ENCODE measurements around the gene CWC15.
"Not testable (repeated sequence)": the region's sequence is repeated elsewhere in the genome, so short reads cannot be mapped to it uniquely, and the experiment has no call there.

Gene CWC15

DNA sequence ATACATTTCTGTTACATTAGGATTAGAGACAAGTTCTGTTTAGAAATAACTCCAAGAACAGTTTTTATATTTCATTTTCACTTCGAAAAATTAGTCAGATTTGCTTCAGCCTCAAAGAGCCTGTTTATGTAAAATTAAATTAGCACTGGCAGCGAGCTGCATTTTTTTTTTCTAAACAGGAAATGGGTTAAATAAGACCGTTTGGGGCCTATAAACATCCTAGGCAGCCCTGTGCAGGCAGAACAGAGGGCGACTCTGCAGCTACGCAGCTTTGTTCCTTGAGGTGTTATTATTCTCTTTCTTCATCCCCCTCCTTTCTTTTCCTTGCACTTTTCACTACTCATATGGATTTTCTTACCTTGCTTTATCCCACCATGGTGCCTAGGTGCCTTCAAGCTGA, 48.7 kb downstream of the CWC15 start:
- TF ChIP-seq, protein P1, sequence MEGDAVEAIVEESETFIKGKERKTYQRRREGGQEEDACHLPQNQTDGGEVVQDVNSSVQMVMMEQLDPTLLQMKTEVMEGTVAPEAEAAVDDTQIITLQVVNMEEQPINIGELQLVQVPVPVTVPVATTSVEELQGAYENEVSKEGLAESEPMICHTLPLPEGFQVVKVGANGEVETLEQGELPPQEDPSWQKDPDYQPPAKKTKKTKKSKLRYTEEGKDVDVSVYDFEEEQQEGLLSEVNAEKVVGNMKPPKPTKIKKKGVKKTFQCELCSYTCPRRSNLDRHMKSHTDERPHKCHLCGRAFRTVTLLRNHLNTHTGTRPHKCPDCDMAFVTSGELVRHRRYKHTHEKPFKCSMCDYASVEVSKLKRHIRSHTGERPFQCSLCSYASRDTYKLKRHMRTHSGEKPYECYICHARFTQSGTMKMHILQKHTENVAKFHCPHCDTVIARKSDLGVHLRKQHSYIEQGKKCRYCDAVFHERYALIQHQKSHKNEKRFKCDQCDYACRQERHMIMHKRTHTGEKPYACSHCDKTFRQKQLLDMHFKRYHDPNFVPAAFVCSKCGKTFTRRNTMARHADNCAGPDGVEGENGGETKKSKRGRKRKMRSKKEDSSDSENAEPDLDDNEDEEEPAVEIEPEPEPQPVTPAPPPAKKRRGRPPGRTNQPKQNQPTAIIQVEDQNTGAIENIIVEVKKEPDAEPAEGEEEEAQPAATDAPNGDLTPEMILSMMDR (IDR thresholded peaks at IDR 0.05; ENCODE audit: borderline replicate concordance, control extremely low read depth, extremely low read depth, insufficient read depth, missing control alignments): no peak
- in situ Hi-C loops (cut with MboI; ENCODE audit: low sequenced_read_pairs, unreplicated experiment): no loop called here
- DNase-seq (ENCODE audit: low spot score): no peak

DNA sequence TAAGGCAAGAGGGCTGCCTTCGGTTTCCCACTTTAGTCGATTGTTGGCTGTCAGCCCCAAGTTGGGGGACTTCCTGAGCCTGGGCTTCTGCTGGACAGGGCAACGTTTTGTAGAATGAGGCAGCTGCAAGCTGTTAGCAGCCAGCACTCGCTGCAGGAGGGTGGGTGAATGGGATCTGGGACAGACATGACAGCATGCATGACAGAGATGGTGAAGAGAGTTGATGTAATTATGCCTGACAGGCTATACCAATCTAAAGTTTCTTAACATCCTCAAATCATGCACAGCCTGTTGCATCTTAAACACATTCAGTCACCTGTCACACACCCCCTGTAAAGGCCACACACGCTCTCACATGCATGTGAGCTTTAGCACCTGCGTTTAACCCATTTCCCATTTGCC, 49.2 kb downstream of the CWC15 start:
- TF ChIP-seq, protein P1 (IDR thresholded peaks at IDR 0.05; ENCODE audit: borderline replicate concordance, control extremely low read depth, extremely low read depth, insufficient read depth, missing control alignments): no peak
- no peak for DNase-seq (ENCODE audit: low spot score)
- in situ Hi-C loops (cut with MboI; ENCODE audit: low sequenced_read_pairs, unreplicated experiment): no loop called here

DNA sequence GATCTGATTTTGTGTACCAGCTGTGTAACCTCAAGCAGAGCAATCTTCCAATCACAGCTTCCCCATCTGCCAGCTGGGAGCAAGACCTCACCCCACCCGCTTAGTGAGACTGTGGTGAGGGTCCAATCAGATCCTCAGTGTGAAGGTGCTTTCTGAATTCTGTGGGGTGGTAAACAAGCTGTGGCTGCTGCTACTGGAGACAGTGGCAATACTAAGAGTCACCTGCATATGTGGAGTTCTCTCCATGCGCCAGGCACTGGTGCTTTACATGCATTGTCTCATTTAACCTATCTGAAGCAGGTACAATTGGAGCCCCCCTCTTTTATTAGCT, 50.4 kb downstream of the CWC15 start:
- no peak for DNase-seq (ENCODE audit: low spot score)
- in situ Hi-C loops (cut with MboI; ENCODE audit: low sequenced_read_pairs, unreplicated experiment): no loop called here
- TF ChIP-seq, protein P1 (IDR thresholded peaks at IDR 0.05; ENCODE audit: borderline replicate concordance, control extremely low read depth, extremely low read depth, insufficient read depth, missing control alignments): no peak

DNA sequence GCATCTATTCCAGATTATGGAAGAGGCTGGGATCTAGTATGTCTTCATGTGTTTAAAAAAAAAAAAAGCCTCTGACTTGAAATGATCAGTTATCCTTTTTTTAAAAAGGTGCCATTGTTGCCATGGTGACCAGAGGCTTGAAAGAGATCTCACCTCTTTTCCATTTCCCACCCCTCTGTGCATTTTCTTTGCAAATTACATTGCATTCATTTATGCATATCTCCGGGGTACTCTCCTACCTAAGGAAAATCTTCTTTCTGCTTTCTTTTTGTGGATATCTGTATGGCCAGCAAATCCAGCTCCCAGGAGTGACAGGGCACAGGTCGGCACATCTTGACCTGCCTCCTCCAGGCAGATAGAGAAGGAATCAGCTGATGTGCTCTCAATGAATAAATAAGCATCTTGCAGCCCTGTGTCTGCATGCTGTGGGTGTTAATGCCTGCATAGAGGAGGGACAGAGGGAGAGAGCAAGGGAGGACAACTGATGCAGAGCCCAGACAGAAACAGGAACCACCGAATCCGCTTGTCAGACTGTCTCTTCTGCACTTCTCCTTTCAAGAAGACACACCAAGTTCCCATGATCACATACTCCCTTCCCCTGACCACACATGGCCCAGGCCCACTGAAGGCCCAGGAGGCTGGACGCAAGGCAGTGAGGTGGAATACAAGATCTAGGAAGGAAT, 50.9 kb downstream of the CWC15 start:
- TF ChIP-seq, protein P1 (IDR thresholded peaks at IDR 0.05; ENCODE audit: borderline replicate concordance, control extremely low read depth, extremely low read depth, insufficient read depth, missing control alignments): no peak
- no peak for DNase-seq (ENCODE audit: low spot score)
- in situ Hi-C loops (cut with MboI; ENCODE audit: low sequenced_read_pairs, unreplicated experiment): no loop called here

DNA sequence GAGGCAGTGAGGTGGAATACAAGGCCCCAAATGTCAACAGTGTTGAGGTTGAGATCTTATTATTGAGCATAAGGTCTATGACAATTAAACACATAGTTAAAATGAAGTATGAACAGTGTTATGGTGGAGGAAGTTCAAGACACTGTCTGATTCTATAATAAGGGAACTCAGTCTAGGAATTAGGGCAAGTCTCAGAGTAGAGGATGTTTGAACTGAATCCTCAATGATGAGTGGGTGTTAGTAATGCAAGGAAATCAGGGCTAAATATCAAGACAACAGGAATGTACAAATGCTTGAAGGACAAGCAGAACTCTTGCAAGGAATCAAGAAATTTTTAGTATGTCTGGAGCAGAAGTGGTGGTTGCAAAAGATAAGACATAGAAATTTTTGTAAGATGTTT, 53.0 kb downstream of the CWC15 start:
- in situ Hi-C loops (cut with MboI; ENCODE audit: low sequenced_read_pairs, unreplicated experiment): no loop called here
- TF ChIP-seq, protein P1 (IDR thresholded peaks at IDR 0.05; ENCODE audit: borderline replicate concordance, control extremely low read depth, extremely low read depth, insufficient read depth, missing control alignments): no peak
- DNase-seq (ENCODE audit: low spot score): no peak

DNA sequence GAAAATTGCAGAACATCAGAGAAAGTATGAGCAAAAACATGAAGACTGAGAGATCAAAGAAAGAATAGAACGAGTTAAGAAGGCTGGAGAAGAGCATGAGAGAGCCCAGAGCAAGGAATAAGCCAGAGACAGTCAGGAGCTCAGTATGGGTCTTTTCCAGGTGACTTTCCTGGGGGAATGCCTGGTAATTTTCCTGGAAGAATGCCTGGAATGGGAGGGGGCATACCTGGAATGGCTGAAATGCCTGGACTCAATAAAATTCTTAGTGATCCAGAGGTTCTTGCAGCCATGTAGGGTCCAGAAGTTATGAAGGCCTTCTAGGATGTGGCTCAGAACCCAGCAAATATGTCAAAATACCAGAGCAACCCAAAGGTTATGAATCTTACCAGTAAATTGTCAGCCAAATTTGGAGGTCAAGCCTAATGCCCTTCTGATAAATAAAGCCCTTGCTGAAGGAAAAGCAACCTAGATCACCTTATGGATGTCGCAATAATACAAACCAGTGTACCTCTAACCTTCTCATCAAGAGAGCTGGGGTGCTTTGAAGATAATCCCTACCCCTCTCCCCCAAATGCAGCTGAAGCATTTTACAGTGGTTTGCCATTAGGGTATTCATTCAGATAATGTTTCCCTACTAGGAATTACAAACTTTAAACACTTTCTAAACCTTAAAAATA, 59.5 kb downstream of the CWC15 start:
- DNase-seq (ENCODE audit: low spot score); in situ Hi-C loops (cut with MboI; ENCODE audit: low sequenced_read_pairs, unreplicated experiment): not testable (repeated sequence)

DNA sequence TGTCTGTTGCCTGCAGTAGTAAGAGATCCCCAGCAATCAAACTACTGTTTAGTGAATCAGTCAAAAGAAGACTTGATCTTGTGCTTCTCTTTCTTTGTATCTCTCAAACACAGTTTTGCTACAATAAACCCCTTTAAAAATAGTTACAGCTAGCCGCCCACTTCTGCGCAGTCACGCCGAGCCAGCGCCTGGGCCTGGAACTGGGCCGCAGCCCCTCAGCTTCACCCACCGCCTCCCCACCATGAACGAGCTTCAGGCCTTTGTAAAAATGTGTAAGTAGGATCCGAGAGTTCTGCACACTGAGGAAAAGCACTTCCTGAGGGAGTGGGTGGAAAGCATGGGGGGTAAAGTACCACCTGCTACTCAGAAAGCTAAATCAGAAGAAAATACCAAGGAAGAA, 60.5 kb downstream of the CWC15 start:
- TF ChIP-seq, protein P1 (IDR thresholded peaks at IDR 0.05; ENCODE audit: borderline replicate concordance, control extremely low read depth, extremely low read depth, insufficient read depth, missing control alignments): no peak
- no peak for DNase-seq (ENCODE audit: low spot score)
- in situ Hi-C loops (cut with MboI; ENCODE audit: low sequenced_read_pairs, unreplicated experiment): no loop called here
